Right atrium auricular region (tissue), 2 donors: Measurements from ENCODE around the gene CFAP299. TPM values are rescaled to one million over a fixed set of nuclear protein-coding genes. Genes with fewer than 3 reads are reported as not detected.
"Not testable (repeated sequence)": the region's sequence is repeated elsewhere in the genome, so short reads cannot be mapped to it uniquely, and the experiment has no call there.

Experiments
- DNase-seq: peaks from one replicate; pipeline ENCODE4 v3.0.0-alpha.2; 2019; ENCODE audit warnings: low spot score
- H3K27ac ChIP-seq, 2 donors: fragments of 200-600 bp; sonication (generic); 1 replicate in 1 of 2; 2 replicates in 1 of 2; pipeline ENCODE4 v1.5.1; 2016 to 2019
- H3K27me3 ChIP-seq, 2 donors: fragments of 200-600 bp; sonication (generic); one replicate each; pipeline versions ENCODE4 v1.5.1 to v1.6.0; 2017 to 2019
- H3K36me3 ChIP-seq: fragments of 200-600 bp; sonication (generic); one replicate; pipeline ENCODE4 v1.5.1; 2016
- H3K4me1 ChIP-seq, 2 donors: fragments of 200-600 bp; sonication (generic); one replicate each; pipeline versions ENCODE4 v1.5.1 to v1.6.0; 2017 to 2019
- H3K4me3 ChIP-seq, 2 donors: fragments of 200-600 bp; sonication (generic); 1 replicate in 1 of 2; 2 replicates in 1 of 2; pipeline ENCODE4 v1.5.1; 2017 to 2019; ENCODE audit warnings: mild to moderate bottlenecking in 1 of 2, moderate library complexity in 1 of 2
- H3K9me3 ChIP-seq, 2 donors: fragments of 200-600 bp; sonication (generic); one replicate each; pipeline ENCODE4 v1.5.1; 2019
- CTCF ChIP-seq, 2 donors: fragments of 200-600 bp; sonication (generic); IDR thresholded peaks; one replicate each; pipeline ENCODE4 v1.5.1; 2019; ENCODE audit warnings: antibody characterized with exemption in 2 of 2
- total RNA-seq, 2 donors: library from RNA; depleted of rRNA; stranded (reverse); fragments of >200 nt; gene quantifications; one replicate each; pipeline ENCODE4 v1.1.0, GENCODE V29; 2016

Gene CFAP299
- total RNA-seq, 2 donors from 2014 or later: not detected

- no peak for DNase-seq
- no peak overlapping the region for H3K4me3 ChIP-seq
- H3K36me3 ChIP-seq: no peaks in the 10 kb centered on the region
- H3K27ac ChIP-seq: no peak overlapping the region
- H3K9me3 ChIP-seq: no peaks in the 10 kb centered on the region
- TF ChIP-seq CTCF (IDR thresholded peaks at IDR 0.05): no peak
- no peaks in the 10 kb centered on the region for H3K27me3 ChIP-seq
- H3K4me1 ChIP-seq: no peaks in the 10 kb centered on the region
Measured at GRCh38 chr4:80731436-80731835, 395.9 kb downstream of the CFAP299 start.

- TF ChIP-seq CTCF (IDR thresholded peaks at IDR 0.05): no peak
- Histone ChIP-seq H3K9me3 (no peaks in the 10 kb centered on the region), H3K27me3 (no peaks in the 10 kb centered on the region), H3K27ac (no peak overlapping the region), H3K4me3 (no peak overlapping the region), H3K4me1 (no peaks in the 10 kb centered on the region), H3K36me3 (no peaks in the 10 kb centered on the region)
- DNase-seq: no peak
Measured at GRCh38 chr4:80732010-80732409, 396.5 kb downstream of the CFAP299 start.

- Histone ChIP-seq H3K27me3 (no peaks in the 10 kb centered on the region), H3K4me3 (no peak overlapping the region), H3K4me1 (no peaks in the 10 kb centered on the region), H3K9me3 (peaks cover 0 to 7% of the 10 kb centered on the region in 2 donors), H3K27ac (no peak overlapping the region), H3K36me3 (no peaks in the 10 kb centered on the region)
- no peak for TF ChIP-seq CTCF (IDR thresholded peaks at IDR 0.05)
- no peak for DNase-seq
Measured at GRCh38 chr4:80740375-80740774, 404.8 kb downstream of the CFAP299 start.

GRCh38 chr4:80749558-80749957 is 414.0 kb downstream of the CFAP299 start:
- H3K27me3 ChIP-seq, DNase-seq, H3K4me3 ChIP-seq, H3K27ac ChIP-seq, H3K4me1 ChIP-seq, H3K9me3 ChIP-seq, H3K36me3 ChIP-seq: not testable (repeated sequence)

- no peak for DNase-seq
- Histone ChIP-seq H3K27me3 (no peaks in the 10 kb centered on the region), H3K4me3 (no peak overlapping the region), H3K36me3 (no peaks in the 10 kb centered on the region), H3K9me3 (no peaks in the 10 kb centered on the region), H3K27ac (no peak overlapping the region), H3K4me1 (no peaks in the 10 kb centered on the region)
- no peak for TF ChIP-seq CTCF (IDR thresholded peaks at IDR 0.05)
Measured at GRCh38 chr4:80751200-80751599, 415.7 kb downstream of the CFAP299 start.

GRCh38 chr4:80767944-80768343 is 432.4 kb downstream of the CFAP299 start:
- no peaks in the 10 kb centered on the region for H3K4me1 ChIP-seq
- peaks cover 0 to 6% of the 10 kb centered on the region in 2 donors for H3K9me3 ChIP-seq
- no peak overlapping the region for H3K27ac ChIP-seq
- H3K27me3 ChIP-seq: no peaks in the 10 kb centered on the region
- TF ChIP-seq CTCF (IDR thresholded peaks at IDR 0.05): no peak
- no peak for DNase-seq
- no peak overlapping the region for H3K4me3 ChIP-seq
- no peaks in the 10 kb centered on the region for H3K36me3 ChIP-seq
